K562 (cell line): Measurements from ENCODE around the gene RPL22. TPM values are rescaled to one million over a fixed set of nuclear protein-coding genes. Genes with fewer than 3 reads are reported as not detected.
A peak's percentile ranks its signal among the peaks of the same experiment; 100 is the strongest.

Experiments
- ATAC-seq: fragments of 200-7000 bp; cut with Tn5 transposase; 3 replicates; pipeline ENCODE4 v1.9.1; 2020; ENCODE audit warnings: moderate library complexity
- BruUV-seq: library from RNA; stranded (reverse); fragments of 400-500 nt; replicated peaks from 2 replicates; lab custom pipeline; 2021; lab: Mats Ljungman, UMichigan
- CTCF ChIA-PET: fragments of 300-600 bp; formaldehyde crosslinking; extraction: SDS; loops from one replicate; lab custom pipeline; 2021; ENCODE audit warnings: low intra/inter-chr PET ratio; lab: Yijun Ruan, JAX
- POLR2A ChIA-PET: fragments of 300-600, 350-650 bp; sonication (Branson Sonifier 250); formaldehyde crosslinking; extraction: SDS; loops from one replicate; lab custom pipeline; 2021; ENCODE audit warnings: antibody characterized with exemption, inconsistent platforms; lab: Yijun Ruan, JAX
- DNase-seq, 4 experiments: peaks; one replicate each; pipeline versions ENCODE4 v3.0.0 to v3.0.0-alpha.2; 2011 to 2018; ENCODE audit warnings: low spot score in 3 of 4, mixed read lengths in 3 of 4; ENCODE audit errors: extremely low read depth in 1 of 4
- FAIRE-seq: peaks from 2 replicates; lab custom pipeline; 2011; peaks lifted over from hg19 to GRCh38; lab: Jason Lieb, UNC
- H2AFZ ChIP-seq: 2 replicates; pipeline ENCODE4 v1.6.0; 2011; ENCODE audit warnings: low read depth, low read length, control low read depth, inconsistent platforms
- H3K27ac ChIP-seq: fragments of 200-600 bp; 3 replicates; pipeline ENCODE4 v1.8.0; 2011; ENCODE audit warnings: low read depth, mild to moderate bottlenecking, control low read depth, inconsistent platforms, low read length, moderate library complexity, mixed read lengths; ENCODE audit errors: extremely low read depth
- H3K27me3 ChIP-seq, 2 experiments: fragments of 300-600 bp in 1 of 2; 2 replicates in 1 of 2; 3 replicates in 1 of 2; pipeline versions ENCODE4 v1.6.0 to v1.8.0; 2011; ENCODE audit warnings: inconsistent platforms in 2 of 2, low read length in 2 of 2, mild to moderate bottlenecking in 1 of 2, mixed read lengths in 1 of 2, moderate library complexity in 1 of 2; ENCODE audit not compliant: control insufficient read depth in 2 of 2, insufficient read depth in 2 of 2
- H3K36me3 ChIP-seq: fragments of 300-600 bp; 3 replicates; pipeline ENCODE4 v1.8.0; 2011; ENCODE audit warnings: mild to moderate bottlenecking, low read length, inconsistent platforms; ENCODE audit not compliant: control insufficient read depth, insufficient read depth
- H3K4me1 ChIP-seq, 2 experiments: fragments of 200-600 bp in 1 of 2; replicated peaks in 1 of 2; 2 replicates in 1 of 2; 3 replicates in 1 of 2; pipeline versions ENCODE4 v1.5.1 to v1.8.0; 2011; ENCODE audit warnings: inconsistent platforms in 2 of 2, low read length in 2 of 2, mild to moderate bottlenecking in 1 of 2, mixed read lengths in 1 of 2, moderate library complexity in 1 of 2; ENCODE audit not compliant: control insufficient read depth in 2 of 2, insufficient read depth in 2 of 2
- H3K4me2 ChIP-seq: 2 replicates; pipeline ENCODE4 v1.6.1; 2011; ENCODE audit warnings: low read length, control low read depth, inconsistent platforms, mixed read lengths; ENCODE audit not compliant: insufficient read depth
- H3K4me3 ChIP-seq: fragments of 200-600 bp; sonication (generic), shearing (Covaris generic); 2 replicates; pipeline ENCODE4 v1.5.1; 2016; ENCODE audit warnings: control low read depth, inconsistent platforms
- H3K79me2 ChIP-seq: fragments of 200-600 bp; 3 replicates; pipeline ENCODE4 v1.8.0; 2011; ENCODE audit warnings: low read length, inconsistent platforms; ENCODE audit not compliant: control insufficient read depth, insufficient read depth
- H3K9ac ChIP-seq, 2 experiments: 2 replicates each; pipeline versions ENCODE4 v1.6.0 to v1.6.1; 2011; ENCODE audit warnings: low read depth in 2 of 2, low read length in 2 of 2, control low read depth in 1 of 2, inconsistent platforms in 1 of 2, mild to moderate bottlenecking in 1 of 2, mixed read lengths in 1 of 2; ENCODE audit not compliant: insufficient read depth in 1 of 2
- H3K9me1 ChIP-seq: one replicate; pipeline ENCODE4 v1.6.0; 2011; ENCODE audit warnings: inconsistent platforms, mild to moderate bottlenecking, low read length, moderate library complexity; ENCODE audit not compliant: control insufficient read depth, insufficient read depth
- H3K9me3 ChIP-seq: replicated peaks from 2 replicates; pipeline ENCODE4 v1.5.1; 2011; ENCODE audit warnings: low read depth, low read length, inconsistent platforms; ENCODE audit not compliant: control insufficient read depth, insufficient read depth
- H4K20me1 ChIP-seq: replicated peaks from 2 replicates; pipeline ENCODE4 v1.6.1; 2011; ENCODE audit warnings: low read length, inconsistent platforms, mixed read lengths; ENCODE audit not compliant: control insufficient read depth, insufficient read depth
- CBFA2T2 ChIP-seq: fragments of 450-650 bp; conservative IDR thresholded peaks from 2 replicates; pipeline ENCODE4 v1.6.1; 2017; ENCODE audit warnings: mild to moderate bottlenecking
- RAD51 ChIP-seq: fragments of 450-650 bp; IDR thresholded peaks from 2 replicates; pipeline ENCODE4 v1.7.1; 2016; ENCODE audit warnings: low read depth, mild to moderate bottlenecking, borderline replicate concordance
- RB1 ChIP-seq: fragments of 450-650 bp; IDR thresholded peaks from 2 replicates; pipeline ENCODE4 v1.6.1; 2017; ENCODE audit warnings: low read depth, mild to moderate bottlenecking
- SP1 ChIP-seq: sonication (generic); formaldehyde crosslinking; IDR thresholded peaks from 2 replicates; pipeline ENCODE4 v1.8.1; 2022; ENCODE audit warnings: mild to moderate bottlenecking, missing genetic modification reagents
- WGBS: fragments of 100-300 bp; shearing (Covaris generic); methylation state at CpG from one replicate; pipeline ENCODE4 v1.1.6; 2016; ENCODE audit warnings: low coverage, mixed read lengths; ENCODE audit not compliant: insufficient coverage; ENCODE audit errors: missing lambda C conversion rate; 5-methylcytosine and 5-hydroxymethylcytosine counted together
- in situ Hi-C: fragments of 300-500 bp; cut with MboI; formaldehyde crosslinking; loops from 4 replicates; pipeline ENCODE4 v1.15.0; 2018; ENCODE audit warnings: inconsistent platforms, mixed read lengths
- intact Hi-C: fragments of 100-400 bp; cut with micrococcal nuclease; formaldehyde crosslinking; loops from 2 replicates; pipeline ENCODE4 v1.14.2; 2022
- polyA plus RNA-seq, 8 experiments: library from polyadenylated mRNA; depleted of rRNA in 4 of 8; stranded (reverse) in 5 of 8; unstranded in 3 of 8; fragments of >200 nt; fragmentation: Nextera tagmentation in 2 of 8; fragmentation: Illumina TruSeq in 1 of 8; extraction: Ambion mirVana in 2 of 8; extraction: Trizol in 1 of 8; gene quantifications; 2 replicates each; pipeline versions ENCODE4 v1.2.1 to v1.2.3, GENCODE V29; 2011 to 2014; ENCODE audit warnings: inconsistent platforms in 1 of 8, missing spikeins in 1 of 8
- total RNA-seq, 7 experiments: library from RNA; depleted of rRNA in 6 of 7; stranded (reverse); fragments of >200 nt in 6 of 7; fragmentation: Illumina TruSeq in 2 of 7; extraction: Trizol in 2 of 7; gene quantifications; 2 replicates each; pipeline versions ENCODE4 v1.2.1 to v1.2.3, GENCODE V29; 2011 to 2021; ENCODE audit warnings: low replicate concordance in 1 of 7
- TF ChIP-seq, protein P1 (sequence below): sonication (generic); formaldehyde crosslinking; IDR thresholded peaks from 2 replicates; pipeline ENCODE4 v1.9.0; 2022; ENCODE audit warnings: mild to moderate bottlenecking, missing genetic modification reagents
- TF ChIP-seq, protein P2 (sequence below): IDR thresholded peaks from 2 replicates; pipeline ENCODE4 v1.6.1; 2011; ENCODE audit warnings: borderline replicate concordance, low read depth, mild to moderate bottlenecking, moderate library complexity, low read length; ENCODE audit not compliant: insufficient read depth, poor library complexity, severe bottlenecking
- TF ChIP-seq, protein P3 (sequence below): sonication (generic); formaldehyde crosslinking; IDR thresholded peaks from 2 replicates; pipeline ENCODE4 v1.5.0; 2020; ENCODE audit warnings: missing genetic modification reagents
- TF ChIP-seq, protein P4 (sequence below): fragments of 450-650 bp; formaldehyde crosslinking; IDR thresholded peaks from 2 replicates; pipeline ENCODE4 v1.4.0; 2020; ENCODE audit warnings: mild to moderate bottlenecking, mixed read lengths
- TF ChIP-seq, protein P5 (sequence below): IDR thresholded peaks from 2 replicates; pipeline ENCODE4 v1.6.1; 2014; ENCODE audit warnings: antibody characterized with exemption
- TF ChIP-seq, protein P6 (sequence below): sonication (generic); formaldehyde crosslinking; IDR thresholded peaks from 2 replicates; pipeline ENCODE4 v1.9.0; 2022; ENCODE audit warnings: mild to moderate bottlenecking, missing genetic modification reagents

Gene RPL22
- total and polyA plus RNA-seq, 9 of the 15 experiments (the other 6 are each of a cell fraction or from before 2014, with no cell fraction given) = 467 to 1,165 (median 607) TPM

DNA sequence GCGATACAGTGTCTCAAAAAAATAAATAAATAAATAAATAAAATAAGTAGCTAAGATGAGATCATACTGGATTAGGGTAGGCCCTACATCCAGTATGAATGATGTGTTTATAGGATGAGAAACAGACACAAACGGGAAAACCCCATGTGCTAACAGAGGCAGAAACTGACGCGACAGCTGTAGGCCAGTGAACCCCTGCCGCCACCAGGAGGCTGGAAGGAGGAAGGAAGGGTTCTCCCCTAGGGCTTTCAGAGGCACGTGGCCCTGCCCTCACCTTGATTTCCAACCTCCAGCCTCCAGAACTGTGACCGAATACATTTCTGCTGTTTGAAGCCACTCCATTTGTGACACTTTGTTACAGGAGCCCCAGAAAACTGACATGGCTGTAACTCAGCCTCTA is 57.8 kb downstream of the RPL22 start (continued):
- TF ChIP-seq, protein P1, sequence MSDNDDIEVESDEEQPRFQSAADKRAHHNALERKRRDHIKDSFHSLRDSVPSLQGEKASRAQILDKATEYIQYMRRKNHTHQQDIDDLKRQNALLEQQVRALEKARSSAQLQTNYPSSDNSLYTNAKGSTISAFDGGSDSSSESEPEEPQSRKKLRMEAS (CRISPR knock-in tag) = peak; percentile 85
- 0 out of 2 replicates have a peak, but pooled peaks have one; percentile 16 for TF ChIP-seq RB1
- TF ChIP-seq, protein P2, sequence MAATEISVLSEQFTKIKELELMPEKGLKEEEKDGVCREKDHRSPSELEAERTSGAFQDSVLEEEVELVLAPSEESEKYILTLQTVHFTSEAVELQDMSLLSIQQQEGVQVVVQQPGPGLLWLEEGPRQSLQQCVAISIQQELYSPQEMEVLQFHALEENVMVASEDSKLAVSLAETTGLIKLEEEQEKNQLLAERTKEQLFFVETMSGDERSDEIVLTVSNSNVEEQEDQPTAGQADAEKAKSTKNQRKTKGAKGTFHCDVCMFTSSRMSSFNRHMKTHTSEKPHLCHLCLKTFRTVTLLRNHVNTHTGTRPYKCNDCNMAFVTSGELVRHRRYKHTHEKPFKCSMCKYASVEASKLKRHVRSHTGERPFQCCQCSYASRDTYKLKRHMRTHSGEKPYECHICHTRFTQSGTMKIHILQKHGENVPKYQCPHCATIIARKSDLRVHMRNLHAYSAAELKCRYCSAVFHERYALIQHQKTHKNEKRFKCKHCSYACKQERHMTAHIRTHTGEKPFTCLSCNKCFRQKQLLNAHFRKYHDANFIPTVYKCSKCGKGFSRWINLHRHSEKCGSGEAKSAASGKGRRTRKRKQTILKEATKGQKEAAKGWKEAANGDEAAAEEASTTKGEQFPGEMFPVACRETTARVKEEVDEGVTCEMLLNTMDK = peak; percentile 53
- TF ChIP-seq, all 486 proteins: peak for 19

DNA sequence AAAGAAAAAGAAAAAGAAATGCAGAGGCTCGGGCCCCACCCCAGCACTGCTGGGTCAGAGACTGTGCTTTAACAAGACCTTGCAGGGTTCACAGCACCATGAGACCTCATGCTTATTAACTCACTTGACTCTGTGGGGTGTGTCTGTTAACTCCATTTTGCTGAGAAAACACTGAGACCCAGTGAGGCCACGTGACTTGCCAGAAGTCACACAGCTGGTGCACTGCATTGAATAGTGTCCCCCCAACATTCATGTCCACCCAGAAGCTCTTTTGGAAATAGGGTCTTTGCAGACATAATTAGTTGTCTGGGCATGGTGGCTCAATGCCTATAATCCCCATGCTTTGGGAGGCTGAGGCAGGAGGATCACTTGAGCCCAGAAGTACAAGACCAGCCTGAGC is 59.0 kb downstream of the RPL22 start:
- in situ Hi-C loops = no loop called here
- TF ChIP-seq, protein P3, sequence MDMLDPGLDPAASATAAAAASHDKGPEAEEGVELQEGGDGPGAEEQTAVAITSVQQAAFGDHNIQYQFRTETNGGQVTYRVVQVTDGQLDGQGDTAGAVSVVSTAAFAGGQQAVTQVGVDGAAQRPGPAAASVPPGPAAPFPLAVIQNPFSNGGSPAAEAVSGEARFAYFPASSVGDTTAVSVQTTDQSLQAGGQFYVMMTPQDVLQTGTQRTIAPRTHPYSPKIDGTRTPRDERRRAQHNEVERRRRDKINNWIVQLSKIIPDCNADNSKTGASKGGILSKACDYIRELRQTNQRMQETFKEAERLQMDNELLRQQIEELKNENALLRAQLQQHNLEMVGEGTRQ (CRISPR knock-in tag) = peak; percentile 65
- TF ChIP-seq, protein P4, sequence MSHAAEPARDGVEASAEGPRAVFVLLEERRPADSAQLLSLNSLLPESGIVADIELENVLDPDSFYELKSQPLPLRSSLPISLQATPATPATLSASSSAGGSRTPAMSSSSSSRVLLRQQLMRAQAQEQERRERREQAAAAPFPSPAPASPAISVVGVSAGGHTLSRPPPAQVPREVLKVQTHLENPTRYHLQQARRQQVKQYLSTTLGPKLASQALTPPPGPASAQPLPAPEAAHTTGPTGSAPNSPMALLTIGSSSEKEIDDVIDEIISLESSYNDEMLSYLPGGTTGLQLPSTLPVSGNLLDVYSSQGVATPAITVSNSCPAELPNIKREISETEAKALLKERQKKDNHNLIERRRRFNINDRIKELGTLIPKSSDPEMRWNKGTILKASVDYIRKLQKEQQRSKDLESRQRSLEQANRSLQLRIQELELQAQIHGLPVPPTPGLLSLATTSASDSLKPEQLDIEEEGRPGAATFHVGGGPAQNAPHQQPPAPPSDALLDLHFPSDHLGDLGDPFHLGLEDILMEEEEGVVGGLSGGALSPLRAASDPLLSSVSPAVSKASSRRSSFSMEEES = peak; percentile 40; the same call in 1 of the 2 replicates
- TF ChIP-seq, protein P5, sequence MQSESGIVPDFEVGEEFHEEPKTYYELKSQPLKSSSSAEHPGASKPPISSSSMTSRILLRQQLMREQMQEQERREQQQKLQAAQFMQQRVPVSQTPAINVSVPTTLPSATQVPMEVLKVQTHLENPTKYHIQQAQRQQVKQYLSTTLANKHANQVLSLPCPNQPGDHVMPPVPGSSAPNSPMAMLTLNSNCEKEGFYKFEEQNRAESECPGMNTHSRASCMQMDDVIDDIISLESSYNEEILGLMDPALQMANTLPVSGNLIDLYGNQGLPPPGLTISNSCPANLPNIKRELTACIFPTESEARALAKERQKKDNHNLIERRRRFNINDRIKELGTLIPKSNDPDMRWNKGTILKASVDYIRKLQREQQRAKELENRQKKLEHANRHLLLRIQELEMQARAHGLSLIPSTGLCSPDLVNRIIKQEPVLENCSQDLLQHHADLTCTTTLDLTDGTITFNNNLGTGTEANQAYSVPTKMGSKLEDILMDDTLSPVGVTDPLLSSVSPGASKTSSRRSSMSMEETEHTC = no peak
- TF ChIP-seq RAD51 (peak; percentile 62; the same call in 1 of the 2 replicates), CBFA2T2 (0 out of 2 replicates have a peak, but pooled peaks have one; percentile 18), SP1 (no peak)
- TF ChIP-seq, protein P6, sequence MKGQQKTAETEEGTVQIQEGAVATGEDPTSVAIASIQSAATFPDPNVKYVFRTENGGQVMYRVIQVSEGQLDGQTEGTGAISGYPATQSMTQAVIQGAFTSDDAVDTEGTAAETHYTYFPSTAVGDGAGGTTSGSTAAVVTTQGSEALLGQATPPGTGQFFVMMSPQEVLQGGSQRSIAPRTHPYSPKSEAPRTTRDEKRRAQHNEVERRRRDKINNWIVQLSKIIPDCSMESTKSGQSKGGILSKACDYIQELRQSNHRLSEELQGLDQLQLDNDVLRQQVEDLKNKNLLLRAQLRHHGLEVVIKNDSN (CRISPR knock-in tag) = peak; percentile 69
- H3K9me3 ChIP-seq = no peaks in the 10 kb centered on the region
- no peak for DNase-seq
- H3K79me2 ChIP-seq = no peaks in the 10 kb centered on the region
- no peak overlapping the region for H3K4me2 ChIP-seq
- ChIA-PET POLR2A (no interaction called here), CTCF (no interaction called here)
- H3K9ac ChIP-seq = no peak overlapping the region
- FAIRE-seq = no peak
- peaks cover 0 to 9% of the 10 kb centered on the region in 2 experiments; a peak in 1 of 5 replicates for H3K4me1 ChIP-seq
- peaks cover 63 to 89% of the 10 kb centered on the region in 2 experiments for H3K27me3 ChIP-seq
- 0% methylated on average over 1 of the region's 2 CpGs for WGBS
- intact Hi-C loops = no loop called here
- H3K36me3 ChIP-seq = no peaks in the 10 kb centered on the region
- no peak overlapping the region for H3K4me3 ChIP-seq
- ATAC-seq = no peak
- peaks cover 31% of the 10 kb centered on the region for H4K20me1 ChIP-seq
- no peak overlapping the region for H2AFZ ChIP-seq
- H3K27ac ChIP-seq = no peak overlapping the region
- no peaks in the 10 kb centered on the region for H3K9me1 ChIP-seq
- no TSS peak for BruUV-seq
